GM21515 (cell line): ENCODE data around the gene KIF18B.

Source experiments
- ATAC-seq: cut with Tn5 transposase; IDR thresholded peaks from one replicate; pipeline ENCODE4 v1.9.1; 2021; ENCODE audit not compliant: unreplicated experiment

Gene KIF18B

GRCh38 chr17:44884941-44885340 lies 62.6 kb downstream of the KIF18B start:
- ATAC-seq = no peak

- no peak for ATAC-seq
These were observed 66.4 kb downstream of the KIF18B start for GRCh38 chr17:44881145-44881544.

- no peak for ATAC-seq
These were observed 67.5 kb downstream of the KIF18B start for GRCh38 chr17:44880062-44880461.

GRCh38 chr17:44879376-44879775 lies 68.2 kb downstream of the KIF18B start:
- ATAC-seq = no peak

GRCh38 chr17:44878627-44879221 lies 68.8 kb downstream of the KIF18B start:
- ATAC-seq = no peak

GRCh38 chr17:44877121-44877520 lies 70.5 kb downstream of the KIF18B start:
- no peak for ATAC-seq

- ATAC-seq = no peak
These were observed 71.8 kb downstream of the KIF18B start for GRCh38 chr17:44875761-44876160.
